ENCODE measurements around the gene AHRR. TPM values are rescaled to one million over a fixed set of nuclear protein-coding genes. Genes with fewer than 3 reads are reported as not detected.
A peak's percentile ranks its signal among the peaks of the same experiment; 100 is the strongest.

AHRR gene
- total and polyA plus RNA-seq, 9 of the 15 experiments (the other 6 are each of a cell fraction or from before 2014, with no cell fraction given) = 0.06 to 1.6 (median 0.75) TPM; not detected in 1

DNA sequence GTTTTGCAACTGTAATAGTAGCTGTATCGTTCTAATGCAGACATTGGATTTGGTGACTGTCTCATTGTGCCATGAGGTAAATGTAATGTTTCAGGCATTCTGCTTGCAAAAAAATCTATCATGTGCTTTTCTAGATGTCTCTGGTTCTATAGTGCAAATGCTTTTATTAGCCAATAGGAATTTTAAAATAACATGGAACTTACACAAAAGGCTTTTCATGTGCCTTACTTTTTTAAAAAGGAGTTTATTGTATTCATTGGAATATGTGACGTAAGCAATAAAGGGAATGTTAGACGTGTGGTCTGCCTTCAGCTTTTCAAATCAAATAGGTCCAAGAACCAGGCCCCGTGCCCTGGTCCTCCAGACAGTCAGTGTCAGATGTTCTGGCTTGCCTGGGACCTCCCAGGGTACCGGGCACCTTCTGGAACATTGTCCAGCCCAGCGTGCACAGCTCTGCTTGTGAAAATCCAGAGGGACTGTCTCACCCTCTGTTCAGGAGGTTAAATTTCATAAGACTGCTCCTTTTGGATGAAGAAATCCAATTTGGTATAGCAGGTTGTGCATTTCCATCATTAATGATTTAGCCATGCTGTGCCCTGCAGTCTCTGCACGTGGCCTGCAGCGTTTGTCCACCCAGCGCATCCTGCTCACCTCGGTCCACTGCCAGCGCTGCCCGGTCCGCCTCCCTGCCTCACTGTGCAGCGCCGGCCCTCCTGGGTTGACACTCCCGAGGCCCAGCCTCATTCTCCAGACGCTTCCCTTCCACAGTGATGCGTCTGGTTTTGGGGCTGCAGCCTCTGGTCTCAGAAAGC, 6.6 kb upstream of the AHRR start:
- no peak overlapping the region for H3K4me2 ChIP-seq (ENCODE audit: insufficient read depth, low read length)
- peaks cover 0 to 27% of the 10 kb centered on the region in 2 experiments; a peak in 2 of 5 replicates for H3K4me1 ChIP-seq (replicated peaks in 1 of 2; ENCODE audit: control insufficient read depth in 2 of 2, insufficient read depth in 2 of 2, low read length in 2 of 2)
- no peak for DNase-seq (ENCODE audit: extremely low read depth in 1 of 4, low spot score in 3 of 4)
- in situ Hi-C loops (cut with MboI) = loop anchor here (5.0 kb wide), 1 partner anchor 117 kb away; no protein-coding TSS in a partner anchor
- 0 out of 4 replicates have a peak overlapping the region, but pooled peaks of 1 of the 2 experiments have one; percentile 39 for H3K9ac ChIP-seq (ENCODE audit: insufficient read depth in 1 of 2, low read depth in 2 of 2, low read length in 2 of 2)
- no peaks in the 10 kb centered on the region for H3K27me3 ChIP-seq (ENCODE audit: control insufficient read depth in 2 of 2, insufficient read depth in 2 of 2, low read length in 2 of 2)
- peaks cover 60% of the 10 kb centered on the region; the same call in 2 of the 3 replicates for H3K36me3 ChIP-seq (ENCODE audit: control insufficient read depth, insufficient read depth, low read length)
- H2AFZ ChIP-seq (ENCODE audit: low read depth, low read length) = no peak overlapping the region
- no peaks in the 10 kb centered on the region for H3K9me3 ChIP-seq (replicated peaks; ENCODE audit: control insufficient read depth, insufficient read depth, low read depth, low read length)
- BruUV-seq (replicated peaks) = TSS peak; percentile 75
- H3K79me2 ChIP-seq (ENCODE audit: control insufficient read depth, insufficient read depth, low read length) = no peaks in the 10 kb centered on the region
- ChIA-PET POLR2A (interaction anchor here (0.6 kb wide), 1 partner anchor 46 kb away, joined by 3 read pairs; no protein-coding TSS in a partner anchor), CTCF (ENCODE audit: low intra/inter-chr PET ratio) (interaction anchor here (0.6 kb wide), 1 partner anchor 183 kb away, joined by 3 read pairs; no protein-coding TSS in a partner anchor)
- intact Hi-C loops (cut with micrococcal nuclease) = no loop called here
- H3K9me1 ChIP-seq (ENCODE audit: control insufficient read depth, insufficient read depth, low read length) = no peaks in the 10 kb centered on the region
- peaks cover 21% of the 10 kb centered on the region for H4K20me1 ChIP-seq (replicated peaks; ENCODE audit: control insufficient read depth, insufficient read depth, low read length)
- FAIRE-seq = peak; percentile 19
- ATAC-seq = no peak
- H3K27ac ChIP-seq (ENCODE audit: extremely low read depth, low read depth, low read length) = no peak overlapping the region
- WGBS (ENCODE audit: insufficient coverage, low coverage, missing lambda C conversion rate) = 89% methylated on average over 17 of the region's 18 CpGs
- H3K4me3 ChIP-seq = no peak overlapping the region
- TF ChIP-seq EZH2 (IDR thresholded peaks at IDR 0.05; ENCODE audit: borderline replicate concordance, low read depth, low read length) = no peak
- TF ChIP-seq HDAC8 (tag; IDR thresholded peaks at IDR 0.05) = no peak
- TF ChIP-seq RB1 (IDR thresholded peaks at IDR 0.05; ENCODE audit: low read depth) = no peak
- no peak for TF ChIP-seq FOXJ3 (CRISPR knock-in tag; IDR thresholded peaks at IDR 0.05)
- TF ChIP-seq, protein P1, sequence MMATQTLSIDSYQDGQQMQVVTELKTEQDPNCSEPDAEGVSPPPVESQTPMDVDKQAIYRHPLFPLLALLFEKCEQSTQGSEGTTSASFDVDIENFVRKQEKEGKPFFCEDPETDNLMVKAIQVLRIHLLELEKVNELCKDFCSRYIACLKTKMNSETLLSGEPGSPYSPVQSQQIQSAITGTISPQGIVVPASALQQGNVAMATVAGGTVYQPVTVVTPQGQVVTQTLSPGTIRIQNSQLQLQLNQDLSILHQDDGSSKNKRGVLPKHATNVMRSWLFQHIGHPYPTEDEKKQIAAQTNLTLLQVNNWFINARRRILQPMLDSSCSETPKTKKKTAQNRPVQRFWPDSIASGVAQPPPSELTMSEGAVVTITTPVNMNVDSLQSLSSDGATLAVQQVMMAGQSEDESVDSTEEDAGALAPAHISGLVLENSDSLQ (IDR thresholded peaks at IDR 0.05) = no peak
- TF ChIP-seq EP400 (IDR thresholded peaks at IDR 0.05) = no peak
- TF ChIP-seq KHSRP (IDR thresholded peaks at IDR 0.05) = no peak
- TF ChIP-seq MAZ (CRISPR knock-in tag; conservative IDR thresholded peaks at IDR 0.05 in 1 of 2, IDR thresholded peaks at IDR 0.05 in 1 of 2) = no peak
- TF ChIP-seq TBL1XR1 (IDR thresholded peaks at IDR 0.05; ENCODE audit: low read length in 2 of 2) = no peak
- no peak for TF ChIP-seq MYC (IDR thresholded peaks at IDR 0.05; ENCODE audit: low read depth, low read length)
- TF ChIP-seq MYC (CRISPR knock-in tag; IDR thresholded peaks at IDR 0.05; ENCODE audit: borderline replicate concordance, low read depth) = no peak
- no peak for TF ChIP-seq ZSCAN32 (CRISPR knock-in tag; IDR thresholded peaks at IDR 0.05)
- no peak for TF ChIP-seq POU5F1 (IDR thresholded peaks at IDR 0.05; ENCODE audit: borderline replicate concordance, low read depth, low read length, partially characterized antibody)
- no peak for TF ChIP-seq MEF2D (tag; conservative IDR thresholded peaks at IDR 0.05; ENCODE audit: low read depth)
- TF ChIP-seq, protein P2, sequence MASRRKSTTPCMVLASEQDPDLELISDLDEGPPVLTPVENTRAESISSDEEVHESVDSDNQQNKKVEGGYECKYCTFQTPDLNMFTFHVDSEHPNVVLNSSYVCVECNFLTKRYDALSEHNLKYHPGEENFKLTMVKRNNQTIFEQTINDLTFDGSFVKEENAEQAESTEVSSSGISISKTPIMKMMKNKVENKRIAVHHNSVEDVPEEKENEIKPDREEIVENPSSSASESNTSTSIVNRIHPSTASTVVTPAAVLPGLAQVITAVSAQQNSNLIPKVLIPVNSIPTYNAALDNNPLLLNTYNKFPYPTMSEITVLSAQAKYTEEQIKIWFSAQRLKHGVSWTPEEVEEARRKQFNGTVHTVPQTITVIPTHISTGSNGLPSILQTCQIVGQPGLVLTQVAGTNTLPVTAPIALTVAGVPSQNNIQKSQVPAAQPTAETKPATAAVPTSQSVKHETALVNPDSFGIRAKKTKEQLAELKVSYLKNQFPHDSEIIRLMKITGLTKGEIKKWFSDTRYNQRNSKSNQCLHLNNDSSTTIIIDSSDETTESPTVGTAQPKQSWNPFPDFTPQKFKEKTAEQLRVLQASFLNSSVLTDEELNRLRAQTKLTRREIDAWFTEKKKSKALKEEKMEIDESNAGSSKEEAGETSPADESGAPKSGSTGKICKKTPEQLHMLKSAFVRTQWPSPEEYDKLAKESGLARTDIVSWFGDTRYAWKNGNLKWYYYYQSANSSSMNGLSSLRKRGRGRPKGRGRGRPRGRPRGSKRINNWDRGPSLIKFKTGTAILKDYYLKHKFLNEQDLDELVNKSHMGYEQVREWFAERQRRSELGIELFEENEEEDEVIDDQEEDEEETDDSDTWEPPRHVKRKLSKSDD (conservative IDR thresholded peaks at IDR 0.05; ENCODE audit: low read length) = no peak
- TF ChIP-seq, protein P3, sequence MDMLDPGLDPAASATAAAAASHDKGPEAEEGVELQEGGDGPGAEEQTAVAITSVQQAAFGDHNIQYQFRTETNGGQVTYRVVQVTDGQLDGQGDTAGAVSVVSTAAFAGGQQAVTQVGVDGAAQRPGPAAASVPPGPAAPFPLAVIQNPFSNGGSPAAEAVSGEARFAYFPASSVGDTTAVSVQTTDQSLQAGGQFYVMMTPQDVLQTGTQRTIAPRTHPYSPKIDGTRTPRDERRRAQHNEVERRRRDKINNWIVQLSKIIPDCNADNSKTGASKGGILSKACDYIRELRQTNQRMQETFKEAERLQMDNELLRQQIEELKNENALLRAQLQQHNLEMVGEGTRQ (CRISPR knock-in tag; IDR thresholded peaks at IDR 0.05) = no peak
